Measurements from ENCODE around the gene GALNT10.

GALNT10 gene

GRCh38 chr5:154200221-154200620 is 9.7 kb downstream of the GALNT10 start:
- no peak for DNase-seq (ENCODE audit: low read depth in 1 of 2, low spot score in 1 of 2)
- Histone ChIP-seq H3K4me3 (replicated peaks; ENCODE audit: insufficient read depth, low read length) (no peak overlapping the region), H3K27ac (replicated peaks) (no peak overlapping the region), H3K27me3 (ENCODE audit: insufficient read depth, poor library complexity, severe bottlenecking) (no peaks in the 10 kb centered on the region)
- TF ChIP-seq REST (IDR thresholded peaks at IDR 0.05; ENCODE audit: insufficient replicate concordance, low read depth) (no peak), CTCF (IDR thresholded peaks at IDR 0.05; ENCODE audit: insufficient read depth, low read length) (no peak), POLR2AphosphoS5 (IDR thresholded peaks at IDR 0.05; ENCODE audit: low read depth) (no peak)

- DNase-seq (ENCODE audit: low read depth in 1 of 2, low spot score in 1 of 2), result no peak
- H3K4me3 ChIP-seq (replicated peaks; ENCODE audit: insufficient read depth, low read length), result no peak overlapping the region
- no peak for TF ChIP-seq SPI1 (IDR thresholded peaks at IDR 0.05; ENCODE audit: borderline replicate concordance, low read depth)
- TF ChIP-seq REST (IDR thresholded peaks at IDR 0.05; ENCODE audit: insufficient replicate concordance, low read depth), result no peak
- no peak for TF ChIP-seq CTCF (IDR thresholded peaks at IDR 0.05; ENCODE audit: insufficient read depth, low read length)
- TF ChIP-seq GABPA (IDR thresholded peaks at IDR 0.05; ENCODE audit: low read depth), result no peak
- no peak for TF ChIP-seq POLR2AphosphoS5 (IDR thresholded peaks at IDR 0.05; ENCODE audit: low read depth)
- no peaks in the 10 kb centered on the region for H3K27me3 ChIP-seq (ENCODE audit: insufficient read depth, poor library complexity, severe bottlenecking)
- no peak overlapping the region for H3K27ac ChIP-seq (replicated peaks)
These were observed 10.7 kb downstream of the GALNT10 start for GRCh38 chr5:154201108-154201769.

- no peak for DNase-seq (ENCODE audit: low read depth in 1 of 2, low spot score in 1 of 2)
- no peaks in the 10 kb centered on the region for H3K27me3 ChIP-seq (ENCODE audit: insufficient read depth, poor library complexity, severe bottlenecking)
- no peak overlapping the region for H3K4me3 ChIP-seq (replicated peaks; ENCODE audit: insufficient read depth, low read length)
- TF ChIP-seq GABPA (IDR thresholded peaks at IDR 0.05; ENCODE audit: low read depth), result no peak
- TF ChIP-seq POLR2AphosphoS5 (IDR thresholded peaks at IDR 0.05; ENCODE audit: low read depth), result no peak
- no peak for TF ChIP-seq REST (IDR thresholded peaks at IDR 0.05; ENCODE audit: insufficient replicate concordance, low read depth)
- TF ChIP-seq CTCF (IDR thresholded peaks at IDR 0.05; ENCODE audit: insufficient read depth, low read length), result no peak
- no peak for TF ChIP-seq SPI1 (IDR thresholded peaks at IDR 0.05; ENCODE audit: borderline replicate concordance, low read depth)
- no peak overlapping the region for H3K27ac ChIP-seq (replicated peaks)
These were observed 12.1 kb downstream of the GALNT10 start for GRCh38 chr5:154202379-154203260.

Data from HL-60 (cell line).